HG02852 (cell line): Measurements from ENCODE around the gene RHD.
"Not testable (repeated sequence)": the region's sequence is repeated elsewhere in the genome, so short reads cannot be mapped to it uniquely, and the experiment has no call there.

Experiments
- ATAC-seq: cut with Tn5 transposase; IDR thresholded peaks from one replicate; pipeline ENCODE4 v1.9.1; 2021; ENCODE audit warnings: mild to moderate bottlenecking, moderate library complexity; ENCODE audit not compliant: unreplicated experiment

Gene RHD

GRCh38 chr1:25347556-25347955 lies 75.2 kb downstream of the RHD start:
- no peak for ATAC-seq

DNA sequence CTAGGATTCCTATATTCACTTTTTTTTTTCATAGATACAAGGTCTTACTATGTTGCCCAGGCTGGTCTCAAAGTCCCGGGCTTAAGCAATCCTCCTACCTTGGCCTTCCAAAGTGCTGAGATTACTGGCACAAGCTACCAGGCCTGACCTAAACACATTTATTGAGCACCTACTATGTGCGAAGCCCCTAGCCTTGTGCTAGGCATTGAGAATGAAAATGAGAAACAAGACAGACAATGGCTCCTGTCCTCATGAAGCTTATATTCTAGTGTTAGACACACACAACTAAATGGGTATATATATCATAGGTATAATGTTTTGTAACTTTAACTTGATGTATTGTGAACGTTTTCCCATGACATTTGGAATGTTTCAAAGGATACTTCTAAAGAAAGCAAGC lies 77.3 kb downstream of the RHD start:
- no peak for ATAC-seq

DNA sequence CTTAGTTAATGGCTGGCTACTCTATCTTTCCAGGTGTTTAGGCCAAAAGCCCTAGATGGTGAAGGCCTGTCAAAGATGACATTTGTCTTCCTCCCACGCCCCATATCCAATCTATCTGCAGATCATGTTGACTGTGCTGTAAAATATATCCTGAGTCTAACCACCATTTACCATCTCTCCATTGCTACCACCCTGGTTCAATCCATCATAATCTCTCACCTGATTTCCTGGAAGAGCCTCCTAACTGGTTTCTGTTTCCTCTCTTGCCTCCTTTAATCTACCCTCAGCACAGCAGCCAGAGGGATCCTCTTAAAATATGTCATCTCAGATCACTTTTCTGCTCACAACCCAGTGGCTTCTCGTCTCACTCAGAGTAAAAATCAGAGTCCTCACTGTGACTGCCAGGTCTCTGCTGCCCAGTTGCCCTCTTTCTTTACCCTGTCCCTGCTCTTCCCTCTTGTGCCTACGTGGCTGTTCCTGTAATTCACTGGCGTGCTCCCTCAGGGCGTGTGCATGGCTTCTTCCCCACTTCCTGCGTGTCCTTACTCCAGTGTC lies 83.6 kb downstream of the RHD start:
- ATAC-seq = no peak

- no peak for ATAC-seq
Observed at GRCh38 chr1:25356441-25356840, 84.1 kb downstream of the RHD start.

DNA sequence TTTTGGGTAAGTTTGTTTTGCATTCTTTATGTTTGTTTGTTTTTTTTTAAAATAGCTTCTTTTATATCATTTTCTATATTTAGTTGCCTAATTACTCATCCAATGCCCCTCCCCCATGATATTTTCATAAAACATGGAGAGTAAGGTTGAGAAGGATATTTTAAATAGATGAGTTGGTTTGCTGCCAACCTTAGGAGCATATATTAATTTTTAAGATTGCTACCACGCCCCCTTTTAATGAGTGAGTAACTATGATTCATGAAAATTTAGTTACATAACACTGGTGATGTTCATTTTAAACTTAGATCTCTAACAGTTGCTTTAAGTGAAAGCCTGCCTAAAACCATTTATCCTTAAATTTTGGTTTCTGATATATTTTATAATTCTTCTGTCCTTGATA lies 84.5 kb downstream of the RHD start:
- no peak for ATAC-seq

GRCh38 chr1:25360596-25361581 lies 88.6 kb downstream of the RHD start:
- ATAC-seq = no peak

GRCh38 chr1:25361901-25362300 lies 89.6 kb downstream of the RHD start:
- no peak for ATAC-seq

- not testable (repeated sequence) for ATAC-seq
Observed at GRCh38 chr1:25362634-25363559, 90.6 kb downstream of the RHD start.

GRCh38 chr1:25369241-25369640 lies 96.9 kb downstream of the RHD start:
- no peak for ATAC-seq

DNA sequence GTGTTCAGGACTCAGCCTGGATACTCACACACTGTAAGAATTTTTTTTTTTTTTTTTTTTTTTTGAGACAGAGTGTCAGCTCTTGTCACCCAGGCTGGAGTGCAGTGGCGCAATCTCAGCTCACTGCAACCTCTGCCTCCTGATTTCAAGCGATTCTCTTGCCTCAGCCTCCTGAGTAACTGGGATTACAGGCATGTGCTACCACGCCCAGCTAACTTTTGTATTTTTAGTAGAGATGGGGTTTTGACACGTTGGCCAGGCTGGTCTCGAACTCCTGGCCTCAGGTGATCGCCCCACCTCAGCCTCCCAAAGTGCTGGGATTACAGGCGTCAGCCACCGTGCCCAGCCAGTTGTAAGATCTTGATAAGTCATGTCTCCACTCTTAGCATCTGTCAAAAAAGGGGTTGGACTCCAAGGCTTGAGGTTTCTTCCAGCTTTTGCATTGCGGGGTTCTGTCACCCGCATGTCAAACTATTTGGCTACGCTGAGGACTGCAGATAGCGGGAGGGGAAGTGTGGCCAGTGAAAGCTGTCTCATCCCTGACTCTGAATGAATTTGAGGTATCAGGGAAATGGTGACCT lies 97.5 kb downstream of the RHD start:
- ATAC-seq = not testable (repeated sequence)

DNA sequence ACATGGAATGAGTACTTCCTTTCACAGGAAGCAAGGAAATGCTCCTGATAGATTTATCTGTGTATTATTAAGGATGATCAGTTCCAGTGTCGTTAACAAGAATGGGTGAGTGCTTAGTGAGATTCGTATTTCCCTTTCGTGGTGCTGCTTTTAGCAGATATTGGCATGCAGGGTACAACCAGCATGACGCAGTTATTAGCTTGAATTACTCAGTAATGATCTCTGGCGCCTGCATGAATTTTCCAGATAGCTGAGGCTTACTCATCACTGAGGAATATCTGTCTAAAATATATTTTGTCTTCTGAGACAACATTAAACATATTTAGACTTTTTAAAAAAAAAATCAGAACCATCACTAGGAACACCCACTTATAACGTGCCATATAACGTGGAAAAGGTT lies 99.4 kb downstream of the RHD start:
- ATAC-seq = not testable (repeated sequence)

DNA sequence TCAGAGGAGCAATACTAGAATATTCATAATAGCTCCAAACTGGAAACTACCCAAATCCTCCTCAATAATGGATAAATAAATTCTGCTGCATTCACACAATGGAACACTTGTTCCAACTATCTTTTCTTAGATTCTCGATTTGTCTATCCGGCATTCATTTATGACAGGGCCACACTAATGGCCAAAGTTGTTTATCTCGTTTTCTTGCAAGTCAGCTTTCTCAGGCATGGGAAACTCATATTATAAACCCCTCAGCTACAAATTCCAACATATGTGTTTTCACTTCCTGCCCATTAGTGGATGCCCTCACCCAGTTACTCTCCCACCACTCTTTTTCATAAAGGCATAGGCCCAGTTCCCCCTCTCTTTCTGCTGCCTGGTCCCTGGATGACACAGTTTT lies 106.1 kb downstream of the RHD start:
- not testable (repeated sequence) for ATAC-seq
